ENCODE measurements around the gene SEC23A. TPM values are rescaled to one million over a fixed set of nuclear protein-coding genes. Genes with fewer than 3 reads are reported as not detected.

The SEC23A gene
- total and polyA plus RNA-seq, 2 of the 8 experiments (the other 6 are each of a cell fraction or from before 2014, with no cell fraction given), result 30.9 to 58.2 TPM

- no peak for TF ChIP-seq CHD7 (IDR thresholded peaks at IDR 0.05; ENCODE audit: insufficient replicate concordance, low read length)
These were observed 10.6 kb upstream of the SEC23A start (continued) for GRCh38 chr14:39113685-39114072.

Data from H1 (cell line).